ENCODE measurements around the gene CHCHD6. TPM values are rescaled to one million over a fixed set of nuclear protein-coding genes. Genes with fewer than 3 reads are reported as not detected.
A peak's percentile ranks its signal among the peaks of the same experiment; 100 is the strongest.

The CHCHD6 gene
- total RNA-seq: 10 to 100 TPM in 1 of 4 donors, 1 to 10 TPM in 3; 2.4 to 44.6 (median 5.1) TPM

DNA sequence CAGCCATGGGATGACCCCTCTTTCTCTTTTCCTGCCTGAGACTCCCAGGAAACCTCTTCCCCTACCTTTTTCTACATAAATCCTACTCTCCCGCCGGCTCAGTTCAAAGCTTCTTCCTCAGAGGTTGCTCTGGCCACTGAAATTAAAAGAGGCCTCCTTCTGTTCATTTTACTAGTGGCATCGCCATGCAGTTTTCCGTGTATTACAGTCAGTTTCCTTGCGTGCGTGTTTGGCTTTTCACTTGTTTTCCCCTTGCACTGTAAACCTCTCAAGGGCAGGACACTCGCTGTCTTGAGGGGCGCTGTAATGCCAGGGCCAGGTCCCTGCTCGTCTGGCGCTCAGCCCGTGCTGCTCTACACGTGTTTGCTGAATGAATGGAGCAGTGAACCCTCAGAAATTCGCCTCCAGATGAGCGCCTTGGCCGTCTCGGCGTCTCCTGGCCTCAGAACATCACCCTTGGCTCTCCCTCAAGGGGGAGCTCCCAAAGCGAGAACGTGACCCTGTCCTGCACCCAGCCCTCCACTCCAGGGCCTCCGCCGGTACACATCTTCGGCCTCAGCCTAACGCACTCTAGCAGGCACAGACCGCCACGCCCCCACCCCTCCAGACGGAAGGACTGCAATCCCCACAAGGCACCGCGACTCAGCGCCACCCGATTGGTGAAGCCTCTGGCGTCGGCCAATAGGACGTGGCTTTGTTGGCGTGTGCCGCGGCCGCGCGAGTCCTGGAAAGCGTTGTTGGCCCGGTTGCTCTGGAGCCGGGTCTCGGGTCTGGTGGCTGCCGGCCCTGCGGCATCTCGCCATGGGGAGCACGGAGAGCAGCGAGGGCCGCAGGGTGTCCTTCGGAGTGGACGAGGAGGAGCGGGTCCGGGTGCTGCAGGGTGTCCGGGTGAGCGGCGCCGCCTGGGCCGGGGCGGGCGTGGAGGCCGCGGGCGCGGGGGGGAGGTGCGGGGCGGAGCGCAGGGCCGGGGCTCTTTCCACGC is at the start of gene CHCHD6:
TSS of gene CHCHD6 (plus strand) at position 729 of the 982 bp plus-strand sequence. CDS start at position 802, 73 bp downstream.
- peak; percentile 97 to 98 (median 98) for DNase-seq
- no peaks in the 10 kb centered on the region for H3K27me3 ChIP-seq
- peak within 1 kb of the TSS in 2 of 4 donors; percentile 25 to 72 for H3K27ac ChIP-seq
- H3K9me3 ChIP-seq: no peaks in the 10 kb centered on the region
- no peak for TF ChIP-seq POLR2A (IDR thresholded peaks at IDR 0.05)
- TF ChIP-seq, protein P1, sequence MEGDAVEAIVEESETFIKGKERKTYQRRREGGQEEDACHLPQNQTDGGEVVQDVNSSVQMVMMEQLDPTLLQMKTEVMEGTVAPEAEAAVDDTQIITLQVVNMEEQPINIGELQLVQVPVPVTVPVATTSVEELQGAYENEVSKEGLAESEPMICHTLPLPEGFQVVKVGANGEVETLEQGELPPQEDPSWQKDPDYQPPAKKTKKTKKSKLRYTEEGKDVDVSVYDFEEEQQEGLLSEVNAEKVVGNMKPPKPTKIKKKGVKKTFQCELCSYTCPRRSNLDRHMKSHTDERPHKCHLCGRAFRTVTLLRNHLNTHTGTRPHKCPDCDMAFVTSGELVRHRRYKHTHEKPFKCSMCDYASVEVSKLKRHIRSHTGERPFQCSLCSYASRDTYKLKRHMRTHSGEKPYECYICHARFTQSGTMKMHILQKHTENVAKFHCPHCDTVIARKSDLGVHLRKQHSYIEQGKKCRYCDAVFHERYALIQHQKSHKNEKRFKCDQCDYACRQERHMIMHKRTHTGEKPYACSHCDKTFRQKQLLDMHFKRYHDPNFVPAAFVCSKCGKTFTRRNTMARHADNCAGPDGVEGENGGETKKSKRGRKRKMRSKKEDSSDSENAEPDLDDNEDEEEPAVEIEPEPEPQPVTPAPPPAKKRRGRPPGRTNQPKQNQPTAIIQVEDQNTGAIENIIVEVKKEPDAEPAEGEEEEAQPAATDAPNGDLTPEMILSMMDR (IDR thresholded peaks at IDR 0.05): peak in 3 of 6 experiments; percentile 12 to 24 (median 19)
- H3K4me3 ChIP-seq: peak within 1 kb of the TSS; percentile 94 to 100 (median 98)
- H3K4me1 ChIP-seq: peaks cover 0 to 9% (median 2%) of the 10 kb centered on the region in 4 donors
- no peaks in the 10 kb centered on the region for H3K36me3 ChIP-seq

DNA sequence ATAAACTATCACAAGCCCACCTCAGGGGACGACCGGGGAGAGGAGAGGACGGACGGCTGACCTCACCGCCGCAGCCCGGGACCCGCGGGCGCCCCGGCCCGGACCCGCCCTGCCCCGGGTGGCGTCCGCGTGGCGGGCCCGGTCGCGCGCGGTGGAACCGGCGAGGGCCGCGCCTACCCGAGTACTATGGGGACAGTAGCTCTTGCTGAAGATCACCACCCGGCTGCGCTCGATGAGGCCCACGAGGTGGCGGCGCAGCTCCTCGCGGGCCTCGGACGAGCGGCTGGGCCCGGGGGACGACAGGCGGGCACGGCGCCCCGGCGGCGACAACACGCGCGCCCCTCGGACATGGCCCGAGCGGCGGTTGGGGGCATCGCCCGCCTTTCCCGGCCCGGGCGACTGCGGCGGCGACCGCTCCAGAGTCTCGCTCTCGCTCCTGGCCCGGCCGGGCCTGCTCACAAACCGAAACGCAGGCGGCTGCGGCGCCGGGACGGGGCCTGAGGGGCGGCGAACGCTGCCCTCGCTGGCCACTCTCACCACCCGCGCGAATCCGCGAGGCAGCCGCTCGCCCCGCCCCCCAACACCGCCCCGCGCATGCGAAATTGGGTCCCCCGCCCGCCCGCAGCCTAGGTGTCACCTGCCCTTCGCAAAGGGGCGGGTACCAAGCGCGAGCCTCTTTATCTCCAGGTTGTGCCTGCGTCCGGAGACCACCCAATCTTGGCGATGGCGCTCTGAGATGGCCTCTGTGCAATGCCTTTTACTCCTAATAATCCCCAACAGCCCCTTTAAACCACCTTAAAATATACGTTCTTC is 49.3 kb upstream of the CHCHD6 start, which contains the start of gene TXNRD3:
TSS of gene TXNRD3 (minus strand) at position 554 of the 813 bp plus-strand sequence.
- no peaks in the 10 kb centered on the region for H3K4me1 ChIP-seq
- H3K9me3 ChIP-seq: no peaks in the 10 kb centered on the region
- peak within 1 kb of the TSS; percentile 63 to 83 (median 76) for H3K27ac ChIP-seq
- no peaks in the 10 kb centered on the region for H3K36me3 ChIP-seq
- DNase-seq: peak; percentile 48 to 89 (median 86)
- TF ChIP-seq POLR2A (IDR thresholded peaks at IDR 0.05): peak in 1 of 2 donors; percentile 17
- TF ChIP-seq, protein P1 (IDR thresholded peaks at IDR 0.05): no peak
- peak within 1 kb of the TSS; percentile 61 to 90 (median 79) for H3K4me3 ChIP-seq
- H3K27me3 ChIP-seq: no peaks in the 10 kb centered on the region

- no peak for DNase-seq
- Histone ChIP-seq H3K4me1 (no peaks in the 10 kb centered on the region), H3K4me3 (no peak overlapping the region), H3K36me3 (no peaks in the 10 kb centered on the region), H3K27me3 (no peaks in the 10 kb centered on the region), H3K27ac (no peak overlapping the region), H3K9me3 (no peaks in the 10 kb centered on the region)
- TF ChIP-seq, protein P1 (IDR thresholded peaks at IDR 0.05): no peak
- no peak for TF ChIP-seq POLR2A (IDR thresholded peaks at IDR 0.05)
These were observed 48.2 kb upstream of the CHCHD6 start for GRCh38 chr3:126655887-126656286.

GRCh38 chr3:126656371-126657134 is 47.5 kb upstream of the CHCHD6 start:
- DNase-seq: no peak
- H3K4me3 ChIP-seq: no peak overlapping the region
- no peaks in the 10 kb centered on the region for H3K4me1 ChIP-seq
- H3K9me3 ChIP-seq: no peaks in the 10 kb centered on the region
- no peak overlapping the region for H3K27ac ChIP-seq
- TF ChIP-seq POLR2A (IDR thresholded peaks at IDR 0.05): no peak
- TF ChIP-seq, protein P1 (IDR thresholded peaks at IDR 0.05): no peak
- no peaks in the 10 kb centered on the region for H3K27me3 ChIP-seq
- H3K36me3 ChIP-seq: no peaks in the 10 kb centered on the region

DNA sequence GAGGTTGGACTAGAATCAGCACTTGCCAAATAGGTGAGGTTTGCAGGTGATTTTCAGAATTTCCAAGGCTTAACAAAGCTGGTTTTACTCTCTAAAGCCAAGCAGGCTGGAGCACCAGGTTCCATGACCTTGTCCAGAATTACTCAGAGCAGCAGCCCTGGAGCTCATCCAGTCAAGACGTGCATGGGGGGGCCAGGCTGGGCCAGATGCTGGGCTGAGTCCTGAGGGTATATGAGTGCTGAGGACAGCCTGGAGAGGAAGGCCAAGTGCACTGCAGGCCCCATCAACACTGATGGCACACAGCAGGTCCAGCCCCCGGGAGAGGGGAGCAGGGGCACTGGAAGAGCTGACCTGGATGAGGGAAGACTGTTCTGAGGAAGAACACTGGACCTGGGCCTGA is 46.1 kb upstream of the CHCHD6 start:
- Histone ChIP-seq H3K4me3 (no peak overlapping the region), H3K9me3 (no peaks in the 10 kb centered on the region), H3K27me3 (no peaks in the 10 kb centered on the region), H3K27ac (no peak overlapping the region), H3K36me3 (no peaks in the 10 kb centered on the region), H3K4me1 (no peaks in the 10 kb centered on the region)
- TF ChIP-seq, protein P1 (IDR thresholded peaks at IDR 0.05): no peak
- no peak for TF ChIP-seq POLR2A (IDR thresholded peaks at IDR 0.05)
- peak in 1 of 3 donors; percentile 29 for DNase-seq
